ENCODE data around the gene ARHGAP35. TPM values are rescaled to one million over a fixed set of nuclear protein-coding genes. Genes with fewer than 3 reads are reported as not detected.

Gene ARHGAP35
- total RNA-seq, 4 donors from 2014 or later, result 42.9 to 109 (median 57.6) TPM

DNA sequence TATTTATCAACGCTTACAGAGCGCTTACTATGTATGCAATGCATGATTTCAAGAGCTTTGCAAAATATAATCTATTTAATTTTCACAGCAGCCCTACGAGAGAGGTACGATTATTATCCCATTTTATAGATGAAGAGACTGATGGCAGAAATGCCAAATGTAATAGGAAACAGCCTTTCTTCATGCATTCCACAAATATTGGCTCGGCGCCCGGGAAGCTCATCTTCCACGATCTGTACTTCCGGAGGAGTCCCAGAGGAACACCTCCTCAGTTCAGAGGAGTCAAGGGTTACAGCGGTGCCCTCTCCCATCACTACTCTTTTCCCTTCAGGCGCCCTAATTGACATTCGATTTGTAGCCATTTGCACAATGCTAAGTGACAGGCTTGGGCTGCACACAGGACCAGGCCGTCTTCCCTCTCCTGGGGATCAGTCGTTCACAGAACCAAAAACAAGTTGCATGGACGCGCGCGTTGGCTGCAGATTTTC is 1.1 kb upstream of the ARHGAP35 start:
- 13 to 22% methylated on average over 7 to 15 of the region's 18 CpGs for WGBS, 2 donors (ENCODE audit: low coverage in 1 of 2)
- peak overlapping the region in 1 of 2 donors; percentile 98 for H3K4me3 ChIP-seq
- peak; percentile 0 for ATAC-seq
- H3K27ac ChIP-seq, result peak overlapping the region in 3 of 4 donors; percentile 97 to 100 (median 100)
- no peaks in the 10 kb centered on the region for H3K36me3 ChIP-seq
- H3K9me3 ChIP-seq, result no peaks in the 10 kb centered on the region
- no peaks in the 10 kb centered on the region for H3K27me3 ChIP-seq
- TF ChIP-seq, protein P1, sequence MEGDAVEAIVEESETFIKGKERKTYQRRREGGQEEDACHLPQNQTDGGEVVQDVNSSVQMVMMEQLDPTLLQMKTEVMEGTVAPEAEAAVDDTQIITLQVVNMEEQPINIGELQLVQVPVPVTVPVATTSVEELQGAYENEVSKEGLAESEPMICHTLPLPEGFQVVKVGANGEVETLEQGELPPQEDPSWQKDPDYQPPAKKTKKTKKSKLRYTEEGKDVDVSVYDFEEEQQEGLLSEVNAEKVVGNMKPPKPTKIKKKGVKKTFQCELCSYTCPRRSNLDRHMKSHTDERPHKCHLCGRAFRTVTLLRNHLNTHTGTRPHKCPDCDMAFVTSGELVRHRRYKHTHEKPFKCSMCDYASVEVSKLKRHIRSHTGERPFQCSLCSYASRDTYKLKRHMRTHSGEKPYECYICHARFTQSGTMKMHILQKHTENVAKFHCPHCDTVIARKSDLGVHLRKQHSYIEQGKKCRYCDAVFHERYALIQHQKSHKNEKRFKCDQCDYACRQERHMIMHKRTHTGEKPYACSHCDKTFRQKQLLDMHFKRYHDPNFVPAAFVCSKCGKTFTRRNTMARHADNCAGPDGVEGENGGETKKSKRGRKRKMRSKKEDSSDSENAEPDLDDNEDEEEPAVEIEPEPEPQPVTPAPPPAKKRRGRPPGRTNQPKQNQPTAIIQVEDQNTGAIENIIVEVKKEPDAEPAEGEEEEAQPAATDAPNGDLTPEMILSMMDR (IDR thresholded peaks at IDR 0.05), result no peak
- peaks cover 6 to 63% (median 24%) of the 10 kb centered on the region in 3 donors for H3K4me1 ChIP-seq

DNA sequence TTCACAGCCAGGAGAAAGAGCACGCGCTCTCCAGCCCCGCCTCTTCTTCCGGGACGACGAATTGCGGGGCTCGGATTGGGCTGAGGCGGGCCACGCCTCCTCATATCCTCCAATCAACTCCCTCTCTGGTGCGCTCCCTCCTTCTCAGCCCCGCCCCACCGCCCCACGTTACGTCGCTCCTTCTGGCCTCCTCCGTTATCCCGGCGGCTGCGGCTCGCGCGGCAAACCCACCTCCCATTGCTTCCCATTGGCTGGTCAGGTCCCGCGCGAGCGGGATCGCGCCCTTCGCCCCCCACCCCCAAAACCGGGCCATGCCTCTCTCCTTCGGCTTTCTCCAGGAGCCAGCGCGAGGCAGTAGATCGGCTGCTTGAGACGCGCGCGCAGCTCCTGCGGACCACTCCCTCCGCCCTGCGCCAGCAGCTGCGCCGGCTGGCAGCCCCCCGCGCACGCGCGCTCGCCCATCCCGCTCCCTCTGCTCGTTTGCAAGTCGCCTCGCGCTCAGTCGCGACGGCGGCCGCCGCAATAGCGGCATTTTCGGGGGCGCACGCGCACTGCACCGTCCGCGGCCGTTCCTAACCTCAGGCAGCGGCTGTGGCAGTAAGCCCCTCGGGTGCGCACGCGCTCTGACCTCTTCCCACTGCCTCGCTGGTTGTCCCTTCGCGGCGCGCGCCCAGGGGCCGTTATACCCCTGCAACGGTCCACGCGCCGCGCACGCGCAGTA is 512 bp upstream of the ARHGAP35 start:
- ATAC-seq, result peak; percentile 90
- peak overlapping the region; percentile 93 to 100 (median 98) for H3K27ac ChIP-seq
- peaks cover 6 to 69% (median 28%) of the 10 kb centered on the region in 3 donors for H3K4me1 ChIP-seq
- H3K9me3 ChIP-seq, result no peaks in the 10 kb centered on the region
- TF ChIP-seq POLR2A (IDR thresholded peaks at IDR 0.05), result peak; percentile 75 to 78
- TF ChIP-seq POLR2AphosphoS5 (IDR thresholded peaks at IDR 0.05), result peak; percentile 23
- TF ChIP-seq, protein P1 (IDR thresholded peaks at IDR 0.05), result peak in 3 of 4 experiments; percentile 5 to 39 (median 20)
- TF ChIP-seq EP300 (IDR thresholded peaks at IDR 0.05), result no peak
- H3K27me3 ChIP-seq, result no peaks in the 10 kb centered on the region
- H3K36me3 ChIP-seq, result no peaks in the 10 kb centered on the region
- H3K4me3 ChIP-seq, result peak overlapping the region; percentile 65 to 98
- 0 to 1% methylated on average over 8 to 12 of the region's 89 CpGs for WGBS, 2 donors (ENCODE audit: low coverage in 1 of 2)

DNA sequence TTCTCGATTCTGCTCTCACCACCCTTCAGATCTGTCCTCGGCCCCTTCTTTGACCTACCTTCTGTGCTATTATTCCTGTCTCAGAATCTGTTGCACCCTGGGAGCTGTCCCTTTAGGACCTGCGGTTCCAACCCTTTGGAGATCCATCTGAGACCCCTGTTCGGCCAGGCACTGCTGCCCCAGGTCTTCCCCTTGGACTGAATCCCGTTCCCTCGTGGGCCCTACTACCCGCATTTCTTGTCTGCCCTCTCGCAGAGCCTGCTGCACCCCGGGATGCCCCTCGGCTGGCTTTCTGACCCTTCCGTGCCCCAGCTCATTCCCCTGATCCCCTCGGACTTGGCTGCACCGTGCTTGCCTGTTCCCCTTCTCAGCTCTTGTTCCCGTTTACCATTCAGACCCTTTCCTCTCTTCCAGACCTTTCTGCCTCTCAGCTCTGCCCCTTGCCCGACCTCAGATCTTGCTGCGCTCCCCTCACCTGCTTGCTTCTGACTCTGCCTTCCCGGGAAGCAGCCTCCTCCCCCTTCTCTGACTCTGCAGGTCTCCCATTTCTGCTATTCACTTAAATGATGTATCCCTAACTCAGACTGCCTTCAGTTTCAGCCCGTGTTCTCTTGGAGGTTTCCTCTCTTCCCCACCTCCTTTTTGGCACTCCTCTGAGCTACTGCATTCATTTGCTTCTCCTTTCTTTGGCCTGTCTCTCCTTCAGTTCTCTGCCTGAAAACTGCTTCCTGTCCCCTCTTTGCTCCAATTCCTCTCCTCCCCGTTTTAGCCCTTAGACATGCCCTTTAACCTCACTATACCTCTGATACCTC is 1.1 kb downstream of the ARHGAP35 start:
- Histone ChIP-seq H3K27ac (peak overlapping the region; percentile 93 to 100 (median 98)), H3K36me3 (no peaks in the 10 kb centered on the region), H3K4me1 (peaks cover 6 to 73% (median 27%) of the 10 kb centered on the region in 3 donors), H3K9me3 (no peaks in the 10 kb centered on the region), H3K27me3 (no peaks in the 10 kb centered on the region), H3K4me3 (peak overlapping the region; percentile 65 to 98)
- ATAC-seq, result no peak
- 0 to 1% methylated on average over 18 to 19 of the region's 19 CpGs for WGBS, 2 donors (ENCODE audit: low coverage in 1 of 2)
- TF ChIP-seq EP300 (IDR thresholded peaks at IDR 0.05) (no peak), POLR2AphosphoS5 (IDR thresholded peaks at IDR 0.05) (no peak), POLR2A (IDR thresholded peaks at IDR 0.05) (no peak)
- TF ChIP-seq, protein P1 (IDR thresholded peaks at IDR 0.05), result no peak

DNA sequence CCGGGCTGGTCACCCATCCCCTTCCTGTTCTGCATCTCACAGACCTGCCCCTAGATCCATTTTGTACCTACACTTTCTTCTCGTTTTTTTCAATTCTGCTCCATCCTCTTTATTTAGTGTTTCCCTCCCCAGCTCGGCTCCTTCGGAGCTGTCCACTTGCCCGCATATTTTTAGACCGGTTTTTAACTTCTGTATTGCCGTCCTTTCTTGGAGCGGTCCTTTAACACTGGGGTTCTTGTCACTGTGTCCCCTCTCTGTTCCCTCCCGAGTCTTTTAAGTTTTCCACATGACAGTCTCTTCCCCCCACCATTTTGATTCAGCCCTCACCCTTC is 1.7 kb downstream of the ARHGAP35 start:
- Histone ChIP-seq H3K27me3 (no peaks in the 10 kb centered on the region), H3K4me3 (peak overlapping the region; percentile 65 to 98), H3K36me3 (no peaks in the 10 kb centered on the region), H3K9me3 (no peaks in the 10 kb centered on the region), H3K4me1 (peaks cover 6 to 73% (median 27%) of the 10 kb centered on the region in 3 donors), H3K27ac (peak overlapping the region; percentile 93 to 100 (median 98))
- no peak for ATAC-seq
- WGBS, 2 donors (ENCODE audit: low coverage in 1 of 2), result 1 to 2% methylated on average over 9 of the region's 9 CpGs
- TF ChIP-seq POLR2A (IDR thresholded peaks at IDR 0.05) (no peak), POLR2AphosphoS5 (IDR thresholded peaks at IDR 0.05) (no peak), EP300 (IDR thresholded peaks at IDR 0.05) (no peak)
- TF ChIP-seq, protein P1 (IDR thresholded peaks at IDR 0.05), result no peak

All from gastroesophageal sphincter (tissue), 4 donors.